Mesothelial cell of epicardium (in vitro differentiated cells): Measurements from ENCODE around the gene LCE1C. TPM values are rescaled to one million over a fixed set of nuclear protein-coding genes. Genes with fewer than 3 reads are reported as not detected.

Experiments
- DNase-seq, 2 experiments: peaks; one replicate each; pipeline ENCODE4 v3.0.0; 2021; ENCODE audit warnings: low spot score in 2 of 2; ENCODE audit not compliant: unreplicated experiment in 2 of 2
- H3K27ac Mint-ChIP-seq: 2 replicates; pipeline ENCODE4 v1.8.0; 2021; ENCODE audit warnings: mixed read lengths
- H3K27me3 Mint-ChIP-seq: 2 replicates; pipeline ENCODE4 v1.8.0; 2021; ENCODE audit warnings: low read depth, mixed read lengths
- H3K36me3 Mint-ChIP-seq: 2 replicates; pipeline ENCODE4 v1.8.0; 2021; ENCODE audit warnings: mixed read lengths
- H3K4me1 Mint-ChIP-seq: 2 replicates; pipeline ENCODE4 v1.8.0; 2021; ENCODE audit warnings: mixed read lengths
- H3K4me3 Mint-ChIP-seq: 2 replicates; pipeline ENCODE4 v1.8.0; 2021; ENCODE audit warnings: mild to moderate bottlenecking, moderate library complexity, mixed read lengths
- H3K9me3 Mint-ChIP-seq: 2 replicates; pipeline ENCODE4 v1.8.0; 2021; ENCODE audit warnings: mixed read lengths
- total RNA-seq: library from RNA; stranded (reverse); gene quantifications from 3 replicates; pipeline ENCODE4 v1.2.1, GENCODE V29; 2021
- TF ChIP-seq, protein P1 (sequence below): fragments of 200-600 bp; sonication (generic); IDR thresholded peaks from one replicate; pipeline ENCODE4 v1.5.0; 2021; ENCODE audit warnings: antibody characterized with exemption; ENCODE audit not compliant: unreplicated experiment

Gene LCE1C
- total RNA-seq, 1 donor from 2014 or later = not detected

DNA sequence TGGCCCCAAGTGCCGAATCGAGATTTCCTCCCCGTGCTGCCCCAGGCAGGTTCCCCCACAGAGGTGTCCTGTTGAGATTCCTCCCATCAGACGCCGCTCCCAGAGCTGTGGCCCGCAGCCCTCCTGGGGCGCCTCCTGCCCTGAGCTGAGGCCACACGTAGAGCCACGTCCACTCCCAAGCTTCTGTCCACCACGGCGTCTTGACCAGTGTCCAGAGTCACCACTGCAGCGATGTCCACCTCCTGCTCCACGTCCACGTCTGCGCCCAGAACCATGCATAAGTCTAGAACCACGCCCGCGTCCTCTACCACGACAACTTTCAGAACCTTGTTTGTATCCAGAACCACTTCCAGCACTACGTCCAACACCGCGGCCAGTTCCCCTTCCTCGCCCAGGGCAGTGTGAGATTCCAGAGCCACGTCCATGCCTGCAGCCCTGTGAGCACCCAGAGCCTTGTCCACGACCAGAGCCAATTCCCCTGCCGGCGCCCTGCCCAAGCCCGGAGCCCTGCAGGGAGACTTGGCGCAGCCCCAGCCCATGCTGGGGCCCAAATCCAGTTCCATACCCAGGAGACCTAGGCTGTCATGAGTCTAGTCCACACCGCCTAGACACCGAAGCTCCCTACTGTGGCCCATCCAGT is 45.8 kb downstream of the LCE1C start:
- Mint-ChIP-seq H3K36me3 (no peaks in the 10 kb centered on the region), H3K9me3 (peaks cover 59% of the 10 kb centered on the region)

DNA sequence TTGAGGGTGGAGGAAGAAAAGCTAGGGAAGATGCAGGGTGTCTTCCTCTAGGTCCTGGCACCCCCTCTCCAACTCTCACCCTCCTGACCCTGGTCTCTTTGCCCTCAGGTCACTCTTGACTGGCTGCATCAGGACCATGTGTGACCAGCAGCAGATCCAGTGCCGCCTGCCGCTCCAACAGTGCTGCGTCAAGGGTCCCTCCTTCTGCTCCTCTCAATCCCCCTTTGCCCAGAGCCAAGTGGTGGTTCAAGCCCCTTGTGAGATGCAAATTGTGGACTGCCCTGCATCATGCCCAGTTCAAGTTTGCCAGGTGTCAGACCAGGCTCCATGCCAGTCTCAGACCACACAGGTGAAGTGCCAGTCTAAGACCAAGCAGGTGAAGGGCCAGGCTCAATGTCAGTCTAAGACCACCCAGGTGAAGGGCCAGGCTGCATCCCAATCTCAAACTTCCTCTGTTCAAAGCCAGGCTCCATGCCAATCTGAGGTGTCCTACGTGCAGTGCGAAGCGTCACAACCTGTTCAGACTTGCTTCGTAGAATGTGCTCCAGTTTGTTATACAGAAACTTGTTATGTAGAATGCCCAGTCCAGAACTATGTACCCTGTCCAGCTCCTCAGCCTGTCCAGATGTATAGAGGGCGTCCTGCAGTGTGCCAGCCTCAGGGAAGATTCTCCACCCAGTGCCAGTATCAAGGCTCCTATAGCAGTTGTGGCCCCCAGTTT is 46.8 kb downstream of the LCE1C start:
- no peaks in the 10 kb centered on the region for H3K36me3 Mint-ChIP-seq
- H3K4me1 Mint-ChIP-seq = no peaks in the 10 kb centered on the region
- H3K9me3 Mint-ChIP-seq = peaks cover 64% of the 10 kb centered on the region
- TF ChIP-seq, protein P1, sequence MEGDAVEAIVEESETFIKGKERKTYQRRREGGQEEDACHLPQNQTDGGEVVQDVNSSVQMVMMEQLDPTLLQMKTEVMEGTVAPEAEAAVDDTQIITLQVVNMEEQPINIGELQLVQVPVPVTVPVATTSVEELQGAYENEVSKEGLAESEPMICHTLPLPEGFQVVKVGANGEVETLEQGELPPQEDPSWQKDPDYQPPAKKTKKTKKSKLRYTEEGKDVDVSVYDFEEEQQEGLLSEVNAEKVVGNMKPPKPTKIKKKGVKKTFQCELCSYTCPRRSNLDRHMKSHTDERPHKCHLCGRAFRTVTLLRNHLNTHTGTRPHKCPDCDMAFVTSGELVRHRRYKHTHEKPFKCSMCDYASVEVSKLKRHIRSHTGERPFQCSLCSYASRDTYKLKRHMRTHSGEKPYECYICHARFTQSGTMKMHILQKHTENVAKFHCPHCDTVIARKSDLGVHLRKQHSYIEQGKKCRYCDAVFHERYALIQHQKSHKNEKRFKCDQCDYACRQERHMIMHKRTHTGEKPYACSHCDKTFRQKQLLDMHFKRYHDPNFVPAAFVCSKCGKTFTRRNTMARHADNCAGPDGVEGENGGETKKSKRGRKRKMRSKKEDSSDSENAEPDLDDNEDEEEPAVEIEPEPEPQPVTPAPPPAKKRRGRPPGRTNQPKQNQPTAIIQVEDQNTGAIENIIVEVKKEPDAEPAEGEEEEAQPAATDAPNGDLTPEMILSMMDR = no peak
- H3K4me3 Mint-ChIP-seq = no peak overlapping the region
- H3K27ac Mint-ChIP-seq = no peak overlapping the region
- DNase-seq = no peak
- H3K27me3 Mint-ChIP-seq = no peaks in the 10 kb centered on the region

More for the DNA sequence above, 45.8 kb downstream of the LCE1C start:
- Mint-ChIP-seq H3K4me1 (no peaks in the 10 kb centered on the region), H3K27ac (no peak overlapping the region), H3K4me3 (no peak overlapping the region), H3K27me3 (no peaks in the 10 kb centered on the region)
- no peak for DNase-seq
- TF ChIP-seq, protein P1 = no peak

DNA sequence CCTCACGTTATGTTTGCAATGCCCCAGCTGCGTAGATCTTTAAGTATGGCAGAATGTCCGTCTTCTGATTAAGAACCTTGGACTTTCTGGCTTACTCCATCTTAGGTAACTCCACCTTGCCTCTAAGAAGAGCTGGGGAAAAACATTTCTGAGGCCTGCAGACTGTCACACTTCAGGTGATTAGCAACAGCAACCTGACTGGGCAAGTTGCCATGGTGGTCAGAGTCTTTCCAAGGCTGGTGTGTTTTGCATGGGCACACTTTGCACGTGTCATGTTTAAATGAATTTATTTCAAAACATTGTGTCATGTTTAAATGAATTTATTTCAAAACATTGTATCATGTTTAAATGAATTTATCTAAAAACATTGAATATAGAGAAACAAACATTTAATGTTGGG is 47.8 kb downstream of the LCE1C start:
- no peak overlapping the region for H3K4me3 Mint-ChIP-seq
- TF ChIP-seq, protein P1 = no peak
- no peak overlapping the region for H3K27ac Mint-ChIP-seq
- H3K36me3 Mint-ChIP-seq = no peaks in the 10 kb centered on the region
- no peak for DNase-seq
- no peaks in the 10 kb centered on the region for H3K4me1 Mint-ChIP-seq
- peaks cover 69% of the 10 kb centered on the region for H3K9me3 Mint-ChIP-seq
- H3K27me3 Mint-ChIP-seq = no peaks in the 10 kb centered on the region

DNA sequence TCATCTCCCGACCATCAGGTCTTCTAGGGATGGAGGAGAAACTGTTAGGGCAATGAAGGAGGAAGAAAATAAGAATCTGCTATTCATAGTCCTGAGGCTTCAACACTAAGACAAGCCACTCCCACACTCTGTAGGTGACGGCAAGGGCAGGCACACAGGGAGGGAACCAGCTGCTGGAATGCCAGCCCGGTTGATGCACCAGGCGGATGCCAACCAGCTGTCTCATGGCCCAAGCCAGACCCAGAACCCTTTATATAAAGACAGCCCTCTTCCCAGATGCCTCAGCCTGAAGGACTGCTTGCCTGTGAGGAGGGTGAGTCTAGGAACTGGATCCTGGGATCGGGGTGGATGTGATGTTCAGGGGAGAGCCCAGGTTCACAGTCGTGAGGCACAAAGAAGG is 48.7 kb downstream of the LCE1C start, which contains the start of gene KPRP:
Gene KPRP, plus strand, starts transcription at position 279 of the 400 bp plus-strand sequence. CDS start 1,564 bp downstream, outside the sequence.
- H3K9me3 Mint-ChIP-seq = peaks cover 76% of the 10 kb centered on the region
- H3K36me3 Mint-ChIP-seq = no peaks in the 10 kb centered on the region
- TF ChIP-seq, protein P1 = no peak
- H3K27ac Mint-ChIP-seq = no peak within 1 kb of the TSS
- no peaks in the 10 kb centered on the region for H3K4me1 Mint-ChIP-seq
- H3K27me3 Mint-ChIP-seq = no peaks in the 10 kb centered on the region
- DNase-seq = no peak
- no peak within 1 kb of the TSS for H3K4me3 Mint-ChIP-seq

DNA sequence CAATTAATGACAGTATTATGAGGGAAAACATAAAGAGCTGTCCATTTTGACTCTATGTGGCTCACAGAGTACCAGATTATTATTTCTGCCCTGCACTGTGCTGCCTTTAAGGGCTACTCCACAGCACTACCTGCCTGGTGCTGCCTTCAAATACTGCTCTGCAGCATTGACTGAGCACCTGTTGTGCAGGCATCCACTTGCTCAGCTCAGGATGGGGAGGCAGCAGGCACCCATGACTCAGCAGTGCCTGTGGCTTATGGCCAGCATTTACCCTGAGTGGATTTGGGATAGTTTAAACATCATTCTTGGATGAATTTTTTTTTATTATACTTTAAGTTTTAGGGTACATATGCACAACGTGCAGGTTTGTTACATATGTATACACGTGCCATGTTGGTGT is 49.6 kb downstream of the LCE1C start:
- peaks cover 75% of the 10 kb centered on the region for H3K9me3 Mint-ChIP-seq
- no peak overlapping the region for H3K27ac Mint-ChIP-seq

More for the DNA sequence above, 49.6 kb downstream of the LCE1C start:
- H3K4me3 Mint-ChIP-seq = no peak overlapping the region
- no peaks in the 10 kb centered on the region for H3K36me3 Mint-ChIP-seq
- TF ChIP-seq, protein P1 = no peak
- DNase-seq = no peak
- H3K4me1 Mint-ChIP-seq = no peaks in the 10 kb centered on the region
- H3K27me3 Mint-ChIP-seq = no peaks in the 10 kb centered on the region

Other genes starting within 250 kb of the LCE1C start
- not detected in 3 replicates for gene LCE3E, start 239.9 kb downstream of the LCE1C start, total RNA-seq
- gene LCE3D, start 226.1 kb downstream of the LCE1C start, total RNA-seq = not detected in 3 replicates
- gene LCE3C, start 206.4 kb downstream of the LCE1C start, total RNA-seq = not detected in 3 replicates
- not detected in 3 replicates for gene LCE3B, start 192.8 kb downstream of the LCE1C start, total RNA-seq
- not detected in 3 replicates for gene LCE3A, start 183.5 kb downstream of the LCE1C start, total RNA-seq
- not detected in 3 replicates for gene LCE2D, start 143.3 kb downstream of the LCE1C start, total RNA-seq
- gene LCE2C, start 131.4 kb downstream of the LCE1C start, total RNA-seq = not detected in 3 replicates
- not detected in 3 replicates for gene LCE2B, start 120.5 kb downstream of the LCE1C start, total RNA-seq
- gene LCE2A, start 108.3 kb downstream of the LCE1C start, total RNA-seq = not detected in 3 replicates
- not detected in 3 replicates for gene LCE4A, start 98.5 kb downstream of the LCE1C start, total RNA-seq
- not detected in 3 replicates for gene KPRP, start 48.6 kb downstream of the LCE1C start, total RNA-seq
- not detected in 3 replicates for gene LCE1F, start 31.5 kb downstream of the LCE1C start, total RNA-seq
- not detected in 3 replicates for gene LCE1E, start 20.4 kb downstream of the LCE1C start, total RNA-seq
- not detected in 3 replicates for gene LCE1D, start 9.9 kb downstream of the LCE1C start, total RNA-seq
- gene LCE1B, start 5.3 kb upstream of the LCE1C start, total RNA-seq = not detected in 3 replicates
- gene LCE1A, start 20.8 kb upstream of the LCE1C start, total RNA-seq = not detected in 3 replicates
- not detected in 3 replicates for gene LCE6A, start 36.2 kb upstream of the LCE1C start, total RNA-seq
- gene LCE7A, start 53.3 kb upstream of the LCE1C start, total RNA-seq = not detected in 3 replicates
- not detected in 3 replicates for gene SMCP, start 71.7 kb upstream of the LCE1C start, total RNA-seq
- gene IVL, start 101.9 kb upstream of the LCE1C start, total RNA-seq = 0.11 to 0.34 TPM (median 0.27 TPM) in 3 replicates
- gene SPRR5, start 140.6 kb upstream of the LCE1C start, total RNA-seq = not detected in 3 replicates
- not detected in 3 replicates for gene SPRR4, start 164.0 kb upstream of the LCE1C start, total RNA-seq
- not detected in 3 replicates for gene SPRR1A, start 177.4 kb upstream of the LCE1C start, total RNA-seq
- gene SPRR3, start 195.1 kb upstream of the LCE1C start, total RNA-seq = not detected in 3 replicates
- gene SPRR1B, start 224.6 kb upstream of the LCE1C start, total RNA-seq = not detected in 3 replicates
- gene SPRR2D, start 234.5 kb upstream of the LCE1C start, total RNA-seq = not detected in 3 replicates